Limb (tissue), 2 donors: ENCODE data around the gene GAREM1.
"Not testable (repeated sequence)": the region's sequence is repeated elsewhere in the genome, so short reads cannot be mapped to it uniquely, and the experiment has no call there.

Experiments
- DNase-seq, 2 donors: peaks; one replicate each; pipeline ENCODE4 v3.0.0-alpha.2; 2016; ENCODE audit errors: extremely low spot score in 2 of 2

GAREM1 gene

GRCh38 chr18:32470714-32471633, at the start of gene GAREM1:
GAREM1 (minus strand) TSS chr18:32470882; CDS start chr18:32470428, 454 bp downstream.
- DNase-seq: peak; percentile 96 to 97

GRCh38 chr18:32511147-32511546, 40.5 kb upstream of the GAREM1 start:
- no peak for DNase-seq

- no peak for DNase-seq
These were observed 38.4 kb upstream of the GAREM1 start for GRCh38 chr18:32509111-32509510.

DNA sequence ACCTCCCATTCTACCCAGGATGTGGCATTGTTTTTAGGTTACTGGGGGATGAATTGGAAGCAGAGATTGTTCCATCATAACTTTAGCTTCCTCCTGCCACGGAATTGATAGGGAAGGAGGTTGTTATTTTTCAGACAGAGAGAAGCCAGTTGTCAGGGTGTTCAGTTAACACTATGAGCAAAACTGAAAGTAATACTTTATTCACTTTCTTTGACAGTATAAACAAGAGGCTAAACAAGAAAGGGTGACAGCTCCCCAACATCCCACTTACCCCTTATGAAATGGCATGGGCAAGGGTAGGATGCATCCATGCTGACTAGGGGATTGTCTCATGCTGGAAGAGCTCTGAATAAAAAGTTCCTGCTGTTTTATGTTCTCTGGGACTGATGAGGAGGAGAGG, 36.4 kb upstream of the GAREM1 start:
- DNase-seq: no peak

DNA sequence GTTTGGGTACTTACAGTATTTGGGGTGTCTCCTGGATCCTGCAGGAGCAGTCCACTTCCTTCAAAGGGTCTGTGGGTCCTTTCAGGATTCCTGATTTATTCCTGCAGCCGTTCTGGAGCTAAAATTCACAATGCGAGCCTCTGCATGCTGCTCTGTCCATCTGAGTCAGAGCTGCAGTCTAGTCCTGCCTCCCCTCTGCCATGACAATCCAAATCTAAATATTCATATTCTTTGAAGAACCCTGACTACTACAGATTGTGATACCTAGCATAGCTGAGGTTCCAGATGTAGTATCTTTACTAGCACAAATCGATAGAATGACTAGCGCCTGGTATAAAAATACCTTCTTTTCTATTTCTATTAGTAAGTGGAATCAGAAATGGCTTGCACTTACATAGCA, 31.3 kb upstream of the GAREM1 start:
- no peak for DNase-seq

GRCh38 chr18:32501242-32501641, 30.6 kb upstream of the GAREM1 start:
- DNase-seq: not testable (repeated sequence)

DNA sequence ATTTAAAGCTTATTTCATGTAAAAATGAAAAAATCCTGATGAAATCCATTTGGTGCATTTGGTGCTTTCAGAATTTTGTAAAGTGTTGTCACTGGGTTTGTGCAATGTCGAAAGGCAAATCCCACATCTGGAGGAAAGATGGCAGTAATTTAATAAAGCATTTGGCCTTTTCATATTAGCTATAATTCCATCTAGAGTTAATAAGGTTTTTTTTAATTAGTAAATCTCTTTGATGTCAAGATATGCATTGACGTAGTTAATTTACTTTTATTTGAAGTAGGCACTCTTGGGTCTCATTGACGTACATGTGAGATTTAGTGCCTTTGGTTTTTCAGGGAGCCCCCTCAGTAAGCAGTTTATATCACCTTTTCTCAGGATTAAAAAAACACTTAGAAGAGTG, 12.3 kb upstream of the GAREM1 start:
- no peak for DNase-seq

- DNase-seq: no peak
These were observed 11.4 kb upstream of the GAREM1 start for GRCh38 chr18:32482117-32482516.

- no peak for DNase-seq
These were observed 9.9 kb upstream of the GAREM1 start for GRCh38 chr18:32480581-32480980.

DNA sequence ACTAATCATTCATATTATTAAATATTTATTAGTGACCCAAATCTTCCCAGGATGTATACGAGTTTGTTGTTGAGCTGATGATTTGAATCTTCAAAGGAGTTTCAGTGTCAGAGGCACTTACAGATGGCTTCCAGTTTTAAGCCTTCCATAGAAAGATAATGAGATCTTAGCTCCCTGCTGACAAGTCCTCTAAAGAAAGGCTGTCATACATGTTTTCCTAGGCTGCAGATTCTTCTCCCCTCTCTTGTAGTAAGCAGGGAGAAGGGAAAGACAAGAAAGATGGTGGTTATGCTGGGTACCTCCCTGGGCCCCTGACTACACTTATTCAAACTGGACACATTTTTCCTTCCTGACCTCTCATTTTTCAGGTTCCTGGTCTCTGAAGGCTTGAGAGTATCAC, 8.1 kb upstream of the GAREM1 start:
- DNase-seq: no peak

- no peak for DNase-seq
These were observed 7.6 kb upstream of the GAREM1 start for GRCh38 chr18:32478317-32478716.

- no peak for DNase-seq
These were observed 5.4 kb upstream of the GAREM1 start for GRCh38 chr18:32476106-32476505.

GRCh38 chr18:32475069-32475468, 4.4 kb upstream of the GAREM1 start:
- DNase-seq: not testable (repeated sequence)

GRCh38 chr18:32473325-32473724, 2.6 kb upstream of the GAREM1 start:
- no peak for DNase-seq

DNA sequence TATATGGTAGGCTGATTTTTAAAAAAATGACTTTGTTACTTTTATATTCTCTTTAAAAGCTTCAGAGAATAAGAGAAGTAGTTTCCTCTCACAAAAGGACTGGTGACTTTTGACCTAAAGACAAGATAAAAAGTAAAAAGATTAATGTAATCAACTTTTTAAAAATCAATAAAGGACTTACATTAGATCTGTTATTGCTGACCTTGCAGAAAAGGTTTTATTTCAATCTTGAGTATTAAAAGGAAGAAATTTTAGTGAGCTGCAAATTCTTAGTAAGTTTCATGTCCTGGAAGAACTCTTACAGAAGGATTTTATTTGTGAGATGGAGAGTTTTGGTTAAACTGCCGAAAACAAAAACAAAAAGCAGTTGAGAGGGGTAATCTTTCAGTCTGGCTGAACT, 2.2 kb upstream of the GAREM1 start:
- DNase-seq: no peak

GRCh38 chr18:32470460-32470713, 295 bp downstream of the GAREM1 start:
- DNase-seq: no peak

GRCh38 chr18:32469691-32470459, 807 bp downstream of the GAREM1 start:
- DNase-seq: peak; percentile 30 to 72

- peak in 1 of 2 donors; percentile 56 for DNase-seq
These were observed 1.5 kb downstream of the GAREM1 start for GRCh38 chr18:32469190-32469651.

- DNase-seq: no peak
These were observed 2.4 kb downstream of the GAREM1 start for GRCh38 chr18:32468147-32468845.

DNA sequence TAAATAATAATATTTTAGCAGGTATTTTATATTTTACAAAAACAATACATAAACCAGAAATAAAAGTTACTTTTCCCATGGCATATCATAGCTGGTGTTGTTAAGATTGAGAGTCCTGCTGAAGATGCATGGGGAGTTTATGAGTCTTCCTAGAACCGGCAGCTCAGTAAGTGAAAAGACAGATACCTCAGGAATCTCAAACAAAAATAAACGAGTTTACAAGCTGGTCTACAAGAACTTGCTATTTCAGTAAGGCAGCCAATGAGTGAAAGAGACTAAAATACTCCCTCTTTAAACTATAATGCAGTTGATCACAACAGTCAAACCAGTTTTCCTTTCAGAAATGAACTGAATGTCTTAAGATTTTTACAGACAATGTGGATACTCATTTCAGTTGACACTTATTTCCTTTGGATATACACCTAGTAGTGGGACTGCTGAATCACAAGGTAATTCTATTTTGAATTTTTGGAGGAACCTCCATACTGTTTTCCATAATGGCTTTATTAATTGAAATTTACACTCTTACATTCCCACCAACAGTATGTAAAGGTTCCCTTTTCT, 8.9 kb downstream of the GAREM1 start:
- DNase-seq: no peak

GRCh38 chr18:32460171-32460731, 10.4 kb downstream of the GAREM1 start:
- DNase-seq: no peak
